GOT3 (cell line): ENCODE measurements around the gene PIK3C2G.
"Not testable (repeated sequence)": the region's sequence is repeated elsewhere in the genome, so short reads cannot be mapped to it uniquely, and the experiment has no call there.

Experiments
- DNase-seq: peaks from one replicate; lab custom pipeline; 2025; ENCODE audit warnings: mixed read lengths; lab: John Stamatoyannopoulos, UW

Gene PIK3C2G

DNA sequence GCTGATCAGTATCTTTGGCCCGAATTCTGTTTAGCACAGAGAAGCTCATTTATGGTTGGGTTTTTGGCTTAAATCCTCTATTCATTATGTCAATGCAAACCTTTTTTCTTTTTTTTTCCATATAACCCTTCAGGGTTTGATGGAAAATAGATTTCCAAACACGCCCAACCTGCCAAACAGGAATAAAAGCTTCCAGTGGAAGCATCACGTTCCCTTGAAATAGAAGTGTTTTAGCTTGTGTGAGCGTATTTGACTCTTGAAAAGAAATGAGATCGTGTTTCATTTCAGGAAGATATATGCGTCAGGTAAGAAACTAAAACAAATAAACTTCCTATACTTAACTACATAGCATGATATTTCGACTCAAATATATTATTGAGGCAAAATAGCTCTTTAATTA, at the start of gene PIK3C2G:
Gene PIK3C2G (plus strand): TSS at position 246 of the 400 bp plus-strand sequence. CDS start 20,564 bp downstream, outside the sequence.
- no peak for DNase-seq

- no peak for DNase-seq
Observed at GRCh38 chr12:18217966-18218365, 43.4 kb upstream of the PIK3C2G start.

GRCh38 chr12:18221726-18222125, 39.6 kb upstream of the PIK3C2G start:
- DNase-seq: no peak

DNA sequence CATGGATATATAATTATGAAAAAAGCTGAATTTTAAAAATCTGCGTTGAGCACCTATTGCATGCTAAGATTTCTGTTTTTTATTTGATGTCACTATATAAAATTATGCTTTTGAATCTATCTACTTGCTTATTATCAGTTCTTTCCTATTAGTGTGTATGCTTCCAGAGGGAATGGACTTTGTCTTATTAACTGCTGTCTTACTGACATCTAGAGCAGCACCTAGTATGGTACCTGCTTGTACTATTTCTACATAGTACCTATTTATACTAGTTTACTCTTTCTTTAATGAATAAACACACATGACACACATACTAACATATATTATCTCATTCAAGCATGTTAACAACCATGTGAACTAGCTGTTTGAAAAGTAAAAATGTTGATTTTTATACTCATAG, 38.6 kb upstream of the PIK3C2G start:
- no peak for DNase-seq

GRCh38 chr12:18224745-18225144, 36.6 kb upstream of the PIK3C2G start:
- no peak for DNase-seq

DNA sequence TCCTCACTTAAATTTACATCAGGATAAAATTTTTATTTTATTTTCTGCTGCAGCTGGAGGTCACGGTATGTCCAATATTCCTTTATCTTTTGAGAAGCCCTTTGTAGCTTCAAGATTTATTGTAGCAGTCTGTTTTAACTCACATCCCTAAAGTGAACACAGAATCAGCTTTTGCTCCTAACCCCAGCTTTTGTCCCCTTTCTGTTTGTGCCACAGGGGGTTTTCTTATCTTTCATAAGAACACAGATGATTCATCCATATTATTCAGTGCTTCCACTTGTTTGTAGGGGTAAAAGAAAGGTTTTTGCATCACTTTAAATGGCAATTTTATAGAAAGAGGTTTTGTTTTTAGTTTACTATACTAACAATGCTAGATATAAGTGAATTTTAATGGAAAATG, 21.8 kb upstream of the PIK3C2G start:
- DNase-seq: no peak

GRCh38 chr12:18242380-18243089, 18.8 kb upstream of the PIK3C2G start:
- DNase-seq: no peak

- no peak for DNase-seq
Observed at GRCh38 chr12:18243238-18243637, 18.1 kb upstream of the PIK3C2G start.

DNA sequence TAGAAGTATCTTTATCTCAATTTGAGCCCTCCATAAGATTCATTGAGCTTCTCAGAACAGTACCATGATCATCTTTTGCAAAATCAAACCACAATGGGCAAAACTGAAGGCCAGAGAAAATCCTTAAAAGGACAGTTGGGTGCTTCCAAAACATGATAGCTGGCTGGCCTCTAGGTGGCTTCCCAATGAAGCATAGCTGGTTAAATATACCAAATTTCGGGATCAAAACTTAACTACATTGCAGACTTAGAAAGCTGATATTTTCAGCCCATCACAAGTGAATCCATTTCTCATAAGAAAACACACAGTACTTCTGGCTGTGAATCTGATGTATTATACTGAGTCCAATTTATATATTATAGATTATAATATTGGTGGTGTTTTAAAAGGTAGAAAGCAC, 15.3 kb upstream of the PIK3C2G start:
- no peak for DNase-seq

- no peak for DNase-seq
Observed at GRCh38 chr12:18250313-18250916, 10.9 kb upstream of the PIK3C2G start.

GRCh38 chr12:18254081-18254480, 7.2 kb upstream of the PIK3C2G start:
- no peak for DNase-seq

DNA sequence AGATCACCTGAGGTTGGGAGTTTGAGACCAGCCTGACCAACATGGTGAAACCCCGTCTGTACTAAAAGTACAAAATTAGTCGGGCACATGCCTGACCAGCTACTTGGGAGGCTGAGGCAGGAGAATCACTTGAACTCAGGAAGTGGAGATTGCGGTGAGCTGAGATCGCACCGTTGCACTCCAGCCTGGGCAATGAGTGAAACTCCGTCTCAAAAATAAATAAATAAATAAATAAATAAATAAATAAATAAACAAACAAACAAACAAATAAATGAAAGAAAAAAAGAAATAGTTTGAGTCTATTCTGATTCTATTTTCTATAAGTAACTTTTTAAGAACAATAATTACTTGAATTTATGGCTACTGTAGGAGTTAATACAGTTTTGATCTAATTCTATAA, 6.3 kb upstream of the PIK3C2G start:
- not testable (repeated sequence) for DNase-seq

DNA sequence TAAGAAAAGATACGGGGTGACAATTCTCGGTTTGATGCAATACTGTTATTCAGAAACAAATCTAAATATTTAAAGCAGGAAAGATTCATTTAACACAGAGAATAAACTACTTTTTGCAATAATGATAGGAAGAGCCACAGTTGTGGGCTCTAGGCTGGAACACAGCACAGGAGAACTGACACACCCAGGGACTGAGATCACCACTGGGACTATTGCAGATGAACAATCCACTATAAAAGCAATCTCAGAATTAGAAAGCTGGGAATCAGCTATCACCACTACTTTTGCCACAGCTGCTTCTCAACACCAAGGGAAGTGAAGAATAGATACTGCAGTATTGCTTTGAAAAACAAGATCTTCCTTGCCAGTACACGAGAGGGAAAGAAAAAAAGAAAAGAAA, 4.1 kb upstream of the PIK3C2G start:
- DNase-seq: no peak

DNA sequence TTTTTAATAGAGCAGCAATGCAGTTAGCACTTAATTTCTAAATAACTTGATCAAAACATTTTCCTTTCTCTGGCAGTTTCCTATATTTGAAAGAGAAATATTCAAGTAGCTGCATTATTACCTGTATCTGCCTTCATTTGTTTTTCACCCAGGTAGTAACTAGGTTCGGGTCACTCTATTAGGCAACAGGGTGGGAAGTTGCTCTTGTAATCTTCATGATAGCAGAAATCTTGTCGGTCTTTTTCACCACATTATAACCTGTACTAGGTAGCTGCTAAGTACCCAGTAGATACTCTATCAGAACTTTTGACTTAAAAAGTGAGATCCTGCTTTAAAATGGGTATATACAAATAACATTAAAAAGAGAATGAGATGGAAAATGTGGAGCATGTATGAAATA, 2.4 kb upstream of the PIK3C2G start:
- no peak for DNase-seq

DNA sequence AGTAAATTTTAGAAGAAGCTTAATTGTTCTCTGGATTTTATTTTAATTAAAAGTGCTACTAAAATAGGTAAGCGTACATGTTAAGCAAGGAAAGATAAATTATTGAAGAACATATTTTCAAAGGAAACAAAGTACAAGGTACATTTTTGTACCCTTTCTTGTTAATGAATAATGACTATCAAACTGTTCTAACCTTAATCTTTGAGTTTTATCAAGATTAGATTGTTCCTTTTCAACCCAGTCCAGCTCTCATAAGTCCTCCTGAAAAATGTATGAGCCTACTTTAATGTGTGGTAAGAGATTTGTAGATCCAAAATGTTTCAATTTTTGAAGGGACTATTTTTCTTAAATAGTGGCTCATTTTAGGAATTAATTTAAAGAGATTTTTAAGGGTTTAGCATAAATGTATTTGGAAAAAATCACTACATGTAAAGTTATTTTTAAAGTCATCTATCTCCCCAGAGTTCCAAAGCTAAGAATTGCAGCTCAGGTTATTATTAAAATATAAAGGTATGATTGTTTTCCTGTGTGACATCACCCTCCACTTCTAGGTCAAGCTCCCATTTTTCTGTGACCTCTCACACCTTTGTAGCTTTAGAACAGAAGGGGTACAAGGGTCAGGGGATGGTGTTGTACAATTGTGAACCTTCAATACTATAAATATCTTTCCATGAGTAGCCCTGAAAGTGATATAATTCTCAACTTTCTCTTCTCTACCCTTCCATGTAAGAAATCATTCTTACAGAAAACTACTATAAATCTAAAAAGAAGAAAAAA, 1.2 kb upstream of the PIK3C2G start:
- DNase-seq: no peak

GRCh38 chr12:18261906-18262305, 588 bp downstream of the PIK3C2G start:
- DNase-seq: no peak

GRCh38 chr12:18262514-18262913, 1.2 kb downstream of the PIK3C2G start:
- DNase-seq: no peak

DNA sequence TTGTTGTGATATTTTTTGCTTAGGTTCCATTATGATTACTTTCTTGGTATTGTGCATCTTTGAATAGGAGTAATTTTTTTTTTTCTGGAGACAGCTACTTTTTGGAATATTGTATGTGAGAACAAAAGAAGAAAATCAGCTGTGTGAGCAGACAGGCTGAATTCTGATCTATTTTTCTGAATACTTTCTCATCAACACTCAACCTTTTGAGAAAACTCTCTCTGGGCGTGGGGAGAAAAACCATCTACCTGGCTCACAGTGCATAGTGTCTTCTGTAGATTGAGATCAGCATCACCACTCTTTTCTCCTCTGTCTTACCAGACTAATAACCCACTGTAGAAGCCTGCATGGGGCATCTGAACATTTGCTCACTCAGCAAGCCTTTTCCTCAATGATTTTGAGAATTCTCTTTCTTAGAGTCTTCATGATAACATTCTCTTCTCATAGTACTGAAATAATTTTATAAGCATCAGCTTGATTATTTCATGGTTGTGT, 3.3 kb downstream of the PIK3C2G start:
- DNase-seq: no peak

- DNase-seq: no peak
Observed at GRCh38 chr12:18267427-18268099, 6.2 kb downstream of the PIK3C2G start.

DNA sequence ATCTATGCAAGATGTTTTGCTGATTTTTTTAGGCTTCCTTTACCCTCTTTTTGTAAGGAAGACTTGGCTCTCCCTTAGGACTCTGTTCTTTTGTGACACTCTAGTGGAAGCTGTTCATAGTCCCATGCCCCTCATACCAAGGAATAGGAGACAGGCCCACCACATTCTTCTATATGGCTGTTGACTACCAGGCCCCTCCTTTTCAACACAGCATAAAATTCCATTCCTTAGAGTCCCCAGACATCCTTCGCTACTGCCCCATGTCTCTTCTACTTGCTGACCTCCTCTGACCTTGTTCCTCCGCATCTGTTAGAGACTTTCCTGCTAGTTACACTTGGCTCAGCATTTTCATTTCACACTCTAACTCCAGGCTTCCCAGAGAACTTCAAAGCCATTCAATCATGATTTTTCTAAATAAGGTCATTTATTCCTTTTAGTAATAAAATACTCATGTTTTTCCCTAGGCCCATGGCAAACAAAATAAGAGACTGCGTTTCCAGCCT, 9.7 kb downstream of the PIK3C2G start:
- no peak for DNase-seq

- no peak for DNase-seq
Observed at GRCh38 chr12:18275981-18276380, 14.7 kb downstream of the PIK3C2G start.

DNA sequence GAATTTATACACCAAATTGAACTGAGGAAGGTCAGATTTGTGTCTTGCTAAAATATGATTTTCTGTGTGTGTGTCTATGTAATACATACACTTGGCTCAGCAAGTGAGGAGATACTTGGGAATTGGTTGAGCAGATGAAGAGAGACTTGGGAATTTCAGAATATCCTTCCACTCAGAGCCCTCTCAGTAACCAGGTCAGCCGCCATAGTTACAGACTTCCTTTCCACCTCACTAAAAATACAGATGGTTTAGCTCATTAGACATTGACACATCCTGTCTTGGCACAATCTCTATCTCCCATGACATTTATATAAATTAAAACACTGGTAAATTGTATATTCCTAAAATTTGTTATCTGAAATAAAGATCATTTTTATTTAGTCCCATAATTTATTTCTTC, 15.9 kb downstream of the PIK3C2G start:
- DNase-seq: no peak
